Testis (tissue), 3 donors: Measurements from ENCODE around the gene FGGY. TPM values are rescaled to one million over a fixed set of nuclear protein-coding genes. Genes with fewer than 3 reads are reported as not detected.

Experiments used
- DNase-seq: peaks from one replicate; pipeline ENCODE4 v3.0.0-alpha.2; 2019
- H3K27ac ChIP-seq, 2 donors: fragments of 200-600 bp; sonication (generic); one replicate each; pipeline ENCODE4 v1.5.1; 2019
- H3K27me3 ChIP-seq: fragments of 200-600 bp; sonication (generic); one replicate; pipeline ENCODE4 v1.5.1; 2019
- H3K36me3 ChIP-seq: fragments of 200-600 bp; sonication (generic); one replicate; pipeline ENCODE4 v1.5.1; 2017; ENCODE audit warnings: low read depth; ENCODE audit errors: missing control alignments
- H3K4me1 ChIP-seq: fragments of 200-600 bp; sonication (generic); one replicate; pipeline ENCODE4 v1.5.1; 2019
- H3K4me3 ChIP-seq, 2 donors: fragments of 200-600 bp; sonication (generic); one replicate each; pipeline ENCODE4 v1.5.1; 2017 to 2019
- H3K9me3 ChIP-seq: fragments of 200-600 bp; sonication (generic); one replicate; pipeline ENCODE4 v1.5.1; 2017
- CTCF ChIP-seq, 3 experiments: fragments of 450-650 bp in 2 of 3; fragments of 200-600 bp in 1 of 3; sonication (generic) in 1 of 3; IDR thresholded peaks; one replicate each; pipeline ENCODE4 v1.5.1; 2016 to 2019; ENCODE audit warnings: antibody characterized with exemption in 3 of 3, mild to moderate bottlenecking in 2 of 3, moderate library complexity in 1 of 3
- POLR2A ChIP-seq: fragments of 450-650 bp; IDR thresholded peaks from one replicate; pipeline ENCODE4 v1.6.1; 2017; ENCODE audit warnings: antibody characterized with exemption, mild to moderate bottlenecking, moderate library complexity
- WGBS, 2 donors: methylation state at CpG; one replicate each; pipeline ENCODE4 v1.1.5; 2018; 5-methylcytosine and 5-hydroxymethylcytosine counted together
- intact Hi-C: fragments of 100-400 bp; cut with DNase I; formaldehyde crosslinking; loops from one replicate; pipeline ENCODE4 v1.15.1; 2023; ENCODE audit warnings: low total_unique reads
- polyA plus RNA-seq: library from polyadenylated mRNA; stranded (reverse); fragments of 350-450 nt; fragmentation: Illumina TruSeq; extraction: RNeasy Lipid Tissue Mini Kit (QIAGEN cat#74804); gene quantifications from one replicate; pipeline ENCODE4 v1.2.3, GENCODE V29; 2014; ENCODE audit warnings: low read depth, low replicate concordance; ENCODE audit not compliant: insufficient read depth
- total RNA-seq, 2 donors: library from RNA; depleted of rRNA; stranded (reverse); fragments of >200 nt; gene quantifications; one replicate each; pipeline ENCODE4 v1.2.3, GENCODE V29; 2016

Gene FGGY
- total and polyA plus RNA-seq, 3 donors from 2014 or later = 14.6 to 32.8 (median 32.3) TPM

GRCh38 chr1:59446257-59446901 is 149.5 kb downstream of the FGGY start:
- Histone ChIP-seq H3K36me3 (no peaks in the 10 kb centered on the region), H3K27ac (peak overlapping the region; percentile 19 to 75), H3K4me3 (no peak overlapping the region), H3K9me3 (no peaks in the 10 kb centered on the region), H3K4me1 (peaks cover 7% of the 10 kb centered on the region), H3K27me3 (no peaks in the 10 kb centered on the region)
- WGBS, 2 donors = 64 to 68% methylated on average over 9 of the region's 9 CpGs
- intact Hi-C loops = no loop called here
- TF ChIP-seq CTCF (IDR thresholded peaks at IDR 0.05) = no peak
- no peak for TF ChIP-seq POLR2A
- peak; percentile 18 for DNase-seq

GRCh38 chr1:59452026-59452425 is 155.1 kb downstream of the FGGY start:
- WGBS, 2 donors = 81 to 91% methylated on average over 1 of the region's 1 CpG

GRCh38 chr1:59452559-59452958 is 155.7 kb downstream of the FGGY start:
- no peak for DNase-seq
- TF ChIP-seq POLR2A = no peak
- Histone ChIP-seq H3K36me3 (no peaks in the 10 kb centered on the region), H3K9me3 (no peaks in the 10 kb centered on the region), H3K4me1 (no peaks in the 10 kb centered on the region), H3K4me3 (no peak overlapping the region), H3K27me3 (no peaks in the 10 kb centered on the region), H3K27ac (no peak overlapping the region)
- WGBS, 2 donors = 86 to 94% methylated on average over 1 of the region's 1 CpG
- intact Hi-C loops = no loop called here

More at GRCh38 chr1:59452026-59452425, 155.1 kb downstream of the FGGY start:
- H3K9me3 ChIP-seq = no peaks in the 10 kb centered on the region
- no peaks in the 10 kb centered on the region for H3K27me3 ChIP-seq
- TF ChIP-seq POLR2A (no peak), CTCF (IDR thresholded peaks at IDR 0.05) (no peak)
- H3K4me1 ChIP-seq = no peaks in the 10 kb centered on the region
- H3K27ac ChIP-seq = no peak overlapping the region
- intact Hi-C loops = no loop called here
- no peak overlapping the region for H3K4me3 ChIP-seq
- H3K36me3 ChIP-seq = no peaks in the 10 kb centered on the region
- no peak for DNase-seq

- H3K27me3 ChIP-seq = no peaks in the 10 kb centered on the region
- DNase-seq = no peak
- H3K36me3 ChIP-seq = no peaks in the 10 kb centered on the region
- TF ChIP-seq POLR2A = no peak
- TF ChIP-seq CTCF (IDR thresholded peaks at IDR 0.05) = no peak
- intact Hi-C loops = no loop called here
- H3K4me1 ChIP-seq = no peaks in the 10 kb centered on the region
- H3K4me3 ChIP-seq = no peak overlapping the region
- WGBS, 2 donors = 87 to 98% methylated on average over 2 of the region's 2 CpGs
- no peak overlapping the region for H3K27ac ChIP-seq
- no peaks in the 10 kb centered on the region for H3K9me3 ChIP-seq
Measured at GRCh38 chr1:59453297-59453968, 156.5 kb downstream of the FGGY start.

GRCh38 chr1:59455206-59455605 is 158.3 kb downstream of the FGGY start:
- no peak overlapping the region for H3K4me3 ChIP-seq
- no peaks in the 10 kb centered on the region for H3K9me3 ChIP-seq
- no peaks in the 10 kb centered on the region for H3K36me3 ChIP-seq
- H3K27ac ChIP-seq = no peak overlapping the region
- H3K27me3 ChIP-seq = no peaks in the 10 kb centered on the region
- TF ChIP-seq POLR2A (no peak), CTCF (IDR thresholded peaks at IDR 0.05) (no peak)
- no peaks in the 10 kb centered on the region for H3K4me1 ChIP-seq
- 92 to 93% methylated on average over 2 of the region's 2 CpGs for WGBS, 2 donors
- intact Hi-C loops = no loop called here
- no peak for DNase-seq
